H9 (cell line): ENCODE data around the gene MEN1. TPM values are rescaled to one million over a fixed set of nuclear protein-coding genes. Genes with fewer than 3 reads are reported as not detected.
A peak's percentile ranks its signal among the peaks of the same experiment; 100 is the strongest.

Experiments used
- DNase-seq: peaks from one replicate; pipeline ENCODE4 v3.0.0-alpha.2; 2017
- H2AFZ ChIP-seq: one replicate; pipeline ENCODE4 v1.6.1; 2013; ENCODE audit warnings: mild to moderate bottlenecking, low read length, control low read depth, moderate library complexity
- H2AK5ac ChIP-seq: 2 replicates; pipeline ENCODE4 v1.6.1; 2013; ENCODE audit warnings: low read length, control low read depth, mixed read lengths; ENCODE audit not compliant: insufficient read length
- H2BK120ac ChIP-seq: one replicate; pipeline ENCODE4 v1.6.1; 2013; ENCODE audit warnings: low read depth, mild to moderate bottlenecking, low read length, control low read depth, inconsistent platforms; ENCODE audit not compliant: poor library complexity, severe bottlenecking
- H2BK12ac ChIP-seq: 2 replicates; pipeline ENCODE4 v1.6.1; 2013; ENCODE audit warnings: low read length, control low read depth, mixed read lengths, low read depth; ENCODE audit not compliant: insufficient read length
- H2BK15ac ChIP-seq: 2 replicates; pipeline ENCODE4 v1.6.1; 2013; ENCODE audit warnings: low read depth, low read length, control low read depth
- H2BK20ac ChIP-seq: one replicate; pipeline ENCODE4 v1.6.1; 2013; ENCODE audit warnings: low read depth, mild to moderate bottlenecking, low read length, control low read depth, inconsistent platforms; ENCODE audit not compliant: poor library complexity, severe bottlenecking
- H2BK5ac ChIP-seq: 2 replicates; pipeline ENCODE4 v1.6.1; 2013; ENCODE audit warnings: low read length, control low read depth, mixed read lengths; ENCODE audit not compliant: insufficient read length
- H3K14ac ChIP-seq: 2 replicates; pipeline ENCODE4 v1.6.1; 2013; ENCODE audit warnings: low read length, control low read depth; ENCODE audit not compliant: insufficient read depth
- H3K18ac ChIP-seq: 2 replicates; pipeline ENCODE4 v1.6.1; 2013; ENCODE audit warnings: low read depth, mild to moderate bottlenecking, mixed read lengths, low read length, control low read depth; ENCODE audit not compliant: insufficient read length
- H3K23ac ChIP-seq: 2 replicates; pipeline ENCODE4 v1.6.1; 2013; ENCODE audit warnings: low read length, control low read depth, mixed read lengths, low read depth; ENCODE audit not compliant: insufficient read length
- H3K23me2 ChIP-seq: 2 replicates; pipeline ENCODE4 v1.6.1; 2013; ENCODE audit warnings: low read depth, mild to moderate bottlenecking, mixed read lengths, low read length, control low read depth; ENCODE audit not compliant: insufficient read length, poor library complexity, severe bottlenecking
- H3K27ac ChIP-seq: 2 replicates; pipeline ENCODE4 v1.5.1; 2013; ENCODE audit warnings: low read length, control low read depth, mixed read lengths, low read depth; ENCODE audit not compliant: insufficient read length
- H3K27me3 ChIP-seq: 2 replicates; pipeline ENCODE4 v1.6.1; 2013; ENCODE audit warnings: low read length, control low read depth, inconsistent platforms; ENCODE audit not compliant: insufficient read depth
- H3K4ac ChIP-seq: 2 replicates; pipeline ENCODE4 v1.6.1; 2013; ENCODE audit warnings: low read depth, mild to moderate bottlenecking, control low read depth, inconsistent platforms, low read length, moderate library complexity
- H3K4me1 ChIP-seq: 2 replicates; pipeline ENCODE4 v1.6.1; 2013; ENCODE audit warnings: low read length, control low read depth, inconsistent platforms; ENCODE audit not compliant: insufficient read depth
- H3K4me2 ChIP-seq: 2 replicates; pipeline ENCODE4 v1.6.1; 2013; ENCODE audit warnings: low read length, control low read depth, mixed read lengths; ENCODE audit not compliant: insufficient read length, insufficient read depth
- H3K56ac ChIP-seq: 2 replicates; pipeline ENCODE4 v1.6.1; 2013; ENCODE audit warnings: low read depth, mild to moderate bottlenecking, mixed read lengths, low read length, control low read depth; ENCODE audit not compliant: insufficient read length
- H3K79me1 ChIP-seq: 2 replicates; pipeline ENCODE4 v1.6.1; 2013; ENCODE audit warnings: low read depth, mild to moderate bottlenecking, moderate library complexity, low read length, control low read depth, inconsistent platforms; ENCODE audit not compliant: insufficient read depth, poor library complexity, severe bottlenecking
- H3K79me2 ChIP-seq: 2 replicates; pipeline ENCODE4 v1.6.1; 2013; ENCODE audit warnings: low read length, control low read depth, inconsistent platforms; ENCODE audit not compliant: insufficient read depth
- H3K9ac ChIP-seq: 2 replicates; pipeline ENCODE4 v1.6.1; 2013; ENCODE audit warnings: low read length, control low read depth, mixed read lengths; ENCODE audit not compliant: insufficient read length; ENCODE audit errors: extremely low read depth
- H3K9me3 ChIP-seq: one replicate; pipeline ENCODE4 v1.6.1; 2013; ENCODE audit warnings: low read depth, low read length, inconsistent platforms; ENCODE audit not compliant: control insufficient read depth
- H3T11ph ChIP-seq: one replicate; pipeline ENCODE4 v1.6.1; 2013; ENCODE audit warnings: mild to moderate bottlenecking, low read length, control low read depth, inconsistent platforms
- H4K20me1 ChIP-seq: one replicate; pipeline ENCODE4 v1.6.1; 2013; ENCODE audit not compliant: control insufficient read depth, insufficient read length, insufficient read depth
- H4K5ac ChIP-seq: 2 replicates; pipeline ENCODE4 v1.6.1; 2013; ENCODE audit warnings: low read depth, mild to moderate bottlenecking, mixed read lengths, low read length, control low read depth; ENCODE audit not compliant: insufficient read length
- H4K8ac ChIP-seq: replicated peaks from 2 replicates; pipeline ENCODE4 v1.6.1; 2013; ENCODE audit warnings: low read length, control low read depth, mixed read lengths, low read depth; ENCODE audit not compliant: insufficient read length
- H4K91ac ChIP-seq: 2 replicates; pipeline ENCODE4 v1.6.1; 2013; ENCODE audit warnings: low read depth, mild to moderate bottlenecking, moderate library complexity, mixed read lengths, low read length, control low read depth; ENCODE audit not compliant: insufficient read length
- H3K27ac Mint-ChIP-seq, 3 experiments: 2 replicates in 2 of 3; 3 replicates in 1 of 3; pipeline ENCODE4 v1.8.0; 2020 to 2021; ENCODE audit warnings: mixed read lengths in 3 of 3, mild to moderate bottlenecking in 1 of 3, moderate library complexity in 1 of 3
- H3K27me3 Mint-ChIP-seq: 2 replicates; pipeline ENCODE4 v1.8.0; 2021; ENCODE audit warnings: low read depth, mild to moderate bottlenecking, moderate library complexity, mixed read lengths
- H3K36me3 Mint-ChIP-seq, 3 experiments: 2 replicates in 2 of 3; 3 replicates in 1 of 3; pipeline ENCODE4 v1.8.0; 2020 to 2021; ENCODE audit warnings: low read depth in 3 of 3, mixed read lengths in 3 of 3; ENCODE audit not compliant: insufficient read depth in 1 of 3
- H3K4me1 Mint-ChIP-seq, 2 experiments: 2 replicates each; pipeline ENCODE4 v1.8.0; 2020; ENCODE audit warnings: mixed read lengths in 2 of 2
- H3K4me3 Mint-ChIP-seq, 2 experiments: 2 replicates in 1 of 2; 3 replicates in 1 of 2; pipeline ENCODE4 v1.8.0; 2020 to 2021; ENCODE audit warnings: mild to moderate bottlenecking in 2 of 2, mixed read lengths in 2 of 2, moderate library complexity in 1 of 2
- H3K9me3 Mint-ChIP-seq, 2 experiments: 2 replicates in 1 of 2; 3 replicates in 1 of 2; pipeline ENCODE4 v1.8.0; 2020; ENCODE audit warnings: mild to moderate bottlenecking in 2 of 2, mixed read lengths in 2 of 2, moderate library complexity in 1 of 2
- WGBS: extraction: QIAGEN DNeasy Blood & Tissue Kit; methylation state at CpG from one replicate; pipeline ENCODE4 v1.1.7; 2013; ENCODE audit warnings: missing lambda C conversion rate, low lambda C conversion rate, mixed read lengths; ENCODE audit not compliant: insufficient read length; ENCODE audit errors: extremely low coverage; 5-methylcytosine and 5-hydroxymethylcytosine counted together
- total RNA-seq: library from RNA; stranded (reverse); gene quantifications from 2 replicates; pipeline ENCODE4 v1.2.1, GENCODE V29; 2021
- TF ChIP-seq, protein P1 (sequence below): fragments of 200-600 bp; sonication (generic); conservative IDR thresholded peaks from 3 replicates; pipeline ENCODE4 v1.8.0; 2021; ENCODE audit warnings: antibody characterized with exemption, mild to moderate bottlenecking

The MEN1 gene
- total RNA-seq, 1 experiment from 2014 or later, result 49.9 TPM

DNA sequence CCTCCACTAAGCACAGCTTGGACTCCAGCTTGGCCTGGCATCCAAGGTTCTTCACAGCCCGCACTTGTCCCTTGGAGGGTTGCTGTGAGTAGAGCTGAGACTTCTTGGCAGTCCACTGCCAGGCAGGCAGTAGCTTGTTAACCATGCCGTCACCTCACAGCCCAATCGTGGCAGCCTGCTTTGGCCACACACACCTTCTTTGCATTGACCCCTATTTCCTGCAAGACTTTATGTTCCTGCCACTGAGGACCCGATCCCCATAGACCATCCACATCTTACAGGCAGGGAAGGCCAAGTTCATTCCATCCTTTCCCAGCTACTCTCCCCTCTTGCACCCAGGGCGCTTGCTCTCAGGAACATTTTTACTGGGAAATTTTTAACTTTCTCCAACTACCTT lies 48.1 kb downstream of the MEN1 start:
- no peak overlapping the region for H2BK15ac ChIP-seq
- no peak overlapping the region for H3K4ac ChIP-seq
- H3K36me3 Mint-ChIP-seq, result peaks cover 23 to 50% (median 42%) of the 10 kb centered on the region in 3 experiments; a peak in 6 of 7 replicates
- no peak overlapping the region for H4K91ac ChIP-seq
- no peak overlapping the region for H3K56ac ChIP-seq
- no peak overlapping the region for H3K9ac ChIP-seq
- H3K27me3 ChIP-seq, result no peaks in the 10 kb centered on the region
- no peaks in the 10 kb centered on the region for H4K20me1 ChIP-seq
- no peak overlapping the region for H2BK12ac ChIP-seq
- H2BK20ac ChIP-seq, result no peak overlapping the region
- peak overlapping the region; percentile 13 for H3K4me2 ChIP-seq
- H2AK5ac ChIP-seq, result no peak overlapping the region
- no peak overlapping the region for H4K5ac ChIP-seq
- H3K27ac ChIP-seq, result peak overlapping the region; percentile 64
- H3K4me3 Mint-ChIP-seq, result peak overlapping the region; percentile 34 to 67
- peak overlapping the region; percentile 1 for H3K18ac ChIP-seq
- no peaks in the 10 kb centered on the region for H3K9me3 ChIP-seq
- H4K8ac ChIP-seq, result no peak overlapping the region
- no peaks in the 10 kb centered on the region; a peak in 1 of 5 replicates for H3K9me3 Mint-ChIP-seq
- H3K27ac Mint-ChIP-seq, result peak overlapping the region; percentile 97 to 99 (median 98)
- no CpG with 5 or more reads among the region's 5 CpGs for WGBS
- no peaks in the 10 kb centered on the region; the same call in 1 of the 2 replicates for H3K27me3 Mint-ChIP-seq
- no peak overlapping the region for H3K23ac ChIP-seq
- no peak overlapping the region for H3T11ph ChIP-seq
- H3K14ac ChIP-seq, result no peak overlapping the region; the same call in 1 of the 2 replicates
- no peaks in the 10 kb centered on the region for H3K23me2 ChIP-seq
- TF ChIP-seq, protein P1, sequence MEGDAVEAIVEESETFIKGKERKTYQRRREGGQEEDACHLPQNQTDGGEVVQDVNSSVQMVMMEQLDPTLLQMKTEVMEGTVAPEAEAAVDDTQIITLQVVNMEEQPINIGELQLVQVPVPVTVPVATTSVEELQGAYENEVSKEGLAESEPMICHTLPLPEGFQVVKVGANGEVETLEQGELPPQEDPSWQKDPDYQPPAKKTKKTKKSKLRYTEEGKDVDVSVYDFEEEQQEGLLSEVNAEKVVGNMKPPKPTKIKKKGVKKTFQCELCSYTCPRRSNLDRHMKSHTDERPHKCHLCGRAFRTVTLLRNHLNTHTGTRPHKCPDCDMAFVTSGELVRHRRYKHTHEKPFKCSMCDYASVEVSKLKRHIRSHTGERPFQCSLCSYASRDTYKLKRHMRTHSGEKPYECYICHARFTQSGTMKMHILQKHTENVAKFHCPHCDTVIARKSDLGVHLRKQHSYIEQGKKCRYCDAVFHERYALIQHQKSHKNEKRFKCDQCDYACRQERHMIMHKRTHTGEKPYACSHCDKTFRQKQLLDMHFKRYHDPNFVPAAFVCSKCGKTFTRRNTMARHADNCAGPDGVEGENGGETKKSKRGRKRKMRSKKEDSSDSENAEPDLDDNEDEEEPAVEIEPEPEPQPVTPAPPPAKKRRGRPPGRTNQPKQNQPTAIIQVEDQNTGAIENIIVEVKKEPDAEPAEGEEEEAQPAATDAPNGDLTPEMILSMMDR, result no peak
- peak; percentile 41 for DNase-seq
- H3K79me1 ChIP-seq, result peaks cover 3% of the 10 kb centered on the region
- H2AFZ ChIP-seq, result no peak overlapping the region
- H3K4me1 Mint-ChIP-seq, result peaks cover 68 to 88% of the 10 kb centered on the region in 2 experiments
- H2BK5ac ChIP-seq, result no peak overlapping the region
- H3K79me2 ChIP-seq, result no peaks in the 10 kb centered on the region
- H2BK120ac ChIP-seq, result no peak overlapping the region
- H3K4me1 ChIP-seq, result peaks cover 4% of the 10 kb centered on the region; the same call in 1 of the 2 replicates
